ENCODE measurements around the gene B4GALT5.
A peak's percentile ranks its signal among the peaks of the same experiment; 100 is the strongest.
"Not testable (repeated sequence)": the region's sequence is repeated elsewhere in the genome, so short reads cannot be mapped to it uniquely, and the experiment has no call there.

B4GALT5 gene

GRCh38 chr20:49729780-49730179 is 16.1 kb upstream of the B4GALT5 start:
- DNase-seq: no peak

- no peak for DNase-seq
Observed at GRCh38 chr20:49727894-49728885, 14.5 kb upstream of the B4GALT5 start.

- no peak for DNase-seq
Observed at GRCh38 chr20:49727478-49727877, 13.8 kb upstream of the B4GALT5 start.

DNA sequence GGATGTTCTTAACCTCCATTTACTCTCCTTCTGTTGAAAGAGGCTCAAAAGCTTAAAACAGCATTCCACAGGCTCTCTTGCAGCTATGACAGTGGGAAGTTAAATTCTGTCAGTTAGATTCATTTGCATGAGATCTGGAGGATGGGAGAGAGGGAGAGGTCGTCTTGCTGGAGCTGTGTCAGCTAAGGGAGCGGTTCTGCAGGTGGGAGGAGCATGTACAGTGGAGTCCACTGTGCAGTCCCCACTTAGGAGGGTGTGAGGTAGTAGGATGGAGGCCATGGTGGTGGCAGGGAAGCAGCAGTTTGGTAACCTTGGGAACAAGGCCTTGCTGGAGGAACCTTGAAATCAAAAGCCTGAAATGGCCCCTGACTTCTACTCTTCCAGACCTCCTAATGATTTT is 12.0 kb upstream of the B4GALT5 start:
- DNase-seq: no peak

DNA sequence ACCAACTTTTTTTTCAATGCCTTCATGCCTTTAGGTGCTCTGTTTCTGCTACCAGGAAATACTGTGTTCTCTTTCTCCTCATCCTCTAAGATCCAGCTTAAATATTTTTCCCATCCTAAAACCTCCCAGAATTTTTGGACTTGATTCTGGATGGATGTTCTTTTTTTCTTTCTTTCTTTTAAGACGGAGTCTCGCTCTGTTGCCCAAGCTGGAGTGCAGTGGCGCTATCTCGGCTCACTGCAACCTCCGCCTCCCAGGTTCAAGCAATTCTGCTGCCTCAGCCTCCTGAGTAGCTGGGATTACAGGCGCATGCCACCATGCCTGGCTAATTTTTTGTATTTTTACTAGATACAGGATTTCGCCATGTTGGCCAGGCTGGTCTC is 11.5 kb upstream of the B4GALT5 start:
- DNase-seq: not testable (repeated sequence)

- no peak for DNase-seq
Observed at GRCh38 chr20:49724408-49725223, 10.9 kb upstream of the B4GALT5 start.

DNA sequence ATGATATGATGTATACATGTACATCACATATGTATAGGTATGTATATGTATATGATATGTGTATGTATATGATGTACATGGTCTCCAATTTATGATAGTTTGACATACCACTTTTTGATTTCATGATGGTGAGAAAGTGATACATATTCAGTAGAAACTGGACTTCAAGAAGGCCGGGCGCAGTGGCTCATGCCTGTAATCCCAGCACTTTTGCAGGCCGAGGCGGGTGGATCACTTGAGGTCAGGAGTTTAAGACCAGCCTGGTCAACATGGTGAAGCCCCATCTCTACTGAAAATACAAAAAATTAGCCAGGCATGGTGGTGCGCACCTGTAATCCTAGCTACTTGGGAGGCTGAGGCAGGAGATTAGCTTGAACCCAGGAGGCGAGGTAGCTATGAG is 10.1 kb upstream of the B4GALT5 start:
- not testable (repeated sequence) for DNase-seq

DNA sequence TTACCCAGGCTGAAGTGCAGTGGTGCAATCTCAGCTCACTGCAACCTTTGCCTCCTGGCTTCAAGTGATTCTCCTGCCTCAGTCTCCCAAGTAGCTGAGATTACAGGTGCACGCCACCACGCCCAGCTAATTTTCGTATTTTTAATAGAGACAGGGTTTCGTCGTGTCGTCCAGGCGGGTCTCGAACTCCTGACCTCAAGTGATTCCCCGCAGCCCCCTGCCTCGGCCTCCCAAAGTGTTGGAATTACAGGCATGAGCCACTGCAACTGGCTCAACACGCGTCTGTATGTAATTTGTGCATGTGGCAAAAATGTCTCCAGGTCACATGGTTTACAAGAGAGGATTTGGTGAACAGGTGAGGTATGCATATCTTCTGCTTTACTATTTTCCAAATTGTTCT is 7.6 kb upstream of the B4GALT5 start:
- not testable (repeated sequence) for DNase-seq

- DNase-seq: no peak
Observed at GRCh38 chr20:49715466-49715865, 1.8 kb upstream of the B4GALT5 start.

DNA sequence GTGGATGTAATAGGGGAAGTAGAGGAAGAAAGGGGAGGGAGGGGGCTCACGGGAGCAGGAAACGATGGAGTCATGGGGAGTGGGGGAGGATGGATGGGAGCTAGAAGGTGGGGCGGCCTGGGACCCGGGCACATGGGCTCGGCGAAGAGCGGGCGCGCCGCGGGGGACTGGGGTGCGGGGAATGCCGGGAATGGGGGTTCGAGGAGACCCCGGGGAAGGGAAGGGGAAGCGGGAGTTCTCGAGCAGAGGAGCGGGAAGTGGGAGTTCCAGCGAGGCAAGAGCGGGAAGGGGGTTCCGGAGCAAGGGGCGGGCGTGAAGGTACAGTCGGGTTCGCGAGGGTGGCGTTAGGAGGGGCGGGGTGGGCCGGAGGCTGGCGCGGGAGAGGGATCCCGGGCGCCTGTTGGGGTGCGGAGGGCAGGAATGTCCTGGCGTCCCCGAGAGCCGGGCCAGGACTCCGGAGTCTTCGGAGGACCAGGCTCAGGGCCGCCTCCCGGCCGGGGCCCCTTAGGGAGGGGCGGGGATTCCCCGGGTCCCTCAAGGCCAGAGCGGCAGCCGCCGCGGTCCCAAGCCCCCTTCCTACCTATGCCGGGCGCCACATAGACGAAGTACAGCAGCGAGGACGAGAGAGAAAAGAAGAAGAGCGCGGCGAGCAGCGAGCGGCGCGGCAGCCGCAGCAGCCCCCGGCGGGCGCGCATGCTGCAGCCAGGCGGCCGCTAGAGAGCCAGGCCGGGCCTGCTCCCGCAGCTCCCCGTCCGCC is 504 bp downstream of the B4GALT5 start:
- DNase-seq: peak; percentile 24

DNA sequence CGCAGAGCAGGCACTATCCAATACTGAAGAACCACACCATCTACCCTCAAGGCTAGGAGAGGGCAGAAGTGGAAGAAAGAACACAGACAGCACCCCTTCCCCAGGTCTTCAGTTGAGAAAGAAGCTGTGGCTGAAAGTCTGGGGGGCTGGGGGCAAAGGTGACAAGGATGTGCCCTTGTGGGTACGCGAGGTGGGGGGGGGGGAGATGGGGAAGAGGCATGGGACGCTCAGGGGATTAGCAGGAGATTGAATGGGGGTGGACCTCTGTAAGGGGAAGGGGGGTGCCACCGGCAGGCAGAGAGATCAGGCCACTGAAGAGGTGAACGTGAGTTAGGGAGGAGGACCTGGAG is 1.1 kb downstream of the B4GALT5 start:
- no peak for DNase-seq

- DNase-seq: no peak
Observed at GRCh38 chr20:49712118-49712517, 1.6 kb downstream of the B4GALT5 start.

GRCh38 chr20:49711667-49711987 is 2.1 kb downstream of the B4GALT5 start:
- no peak for DNase-seq

- DNase-seq: no peak
Observed at GRCh38 chr20:49710971-49711666, 2.6 kb downstream of the B4GALT5 start.

DNA sequence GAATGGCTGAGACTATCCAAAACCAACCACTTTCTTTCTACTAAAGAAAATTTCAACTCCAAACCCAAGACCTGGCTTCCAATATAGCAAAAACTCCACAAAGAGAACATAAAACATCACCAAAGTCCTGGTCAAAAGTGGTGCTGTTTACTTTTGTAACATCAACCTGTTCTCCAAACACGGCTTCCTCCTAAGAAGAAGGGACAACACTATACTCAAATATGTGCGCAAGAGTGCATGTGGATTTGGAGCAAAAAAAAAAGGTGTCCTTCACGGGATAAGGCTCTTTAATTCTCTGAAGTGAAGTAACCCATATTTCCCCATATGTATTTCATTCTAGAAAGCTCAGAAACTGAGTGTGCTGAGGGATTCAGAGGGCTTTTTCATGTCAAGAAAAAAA is 6.6 kb downstream of the B4GALT5 start:
- no peak for DNase-seq

DNA sequence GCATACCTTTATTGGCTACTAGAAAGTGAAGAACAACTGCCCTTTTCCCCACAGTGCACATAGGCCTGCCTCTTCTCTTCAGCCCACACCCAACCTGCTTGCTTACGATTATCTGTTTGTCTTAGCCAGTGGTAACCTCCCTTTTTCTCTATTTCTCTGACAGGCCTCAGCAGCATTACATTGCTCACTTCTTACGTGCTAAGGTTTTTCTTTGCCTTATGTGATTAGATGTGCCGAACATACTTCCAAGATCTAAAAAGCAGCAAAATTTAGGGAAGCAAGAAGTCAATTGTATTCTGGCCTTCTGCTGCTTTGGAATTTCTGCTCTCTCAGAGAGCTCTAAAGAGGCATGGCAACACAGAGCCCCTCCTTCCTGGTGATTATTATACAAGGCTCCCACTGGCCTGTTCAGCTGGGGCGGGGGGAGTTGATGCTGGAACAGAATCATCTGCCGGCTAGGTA is 7.0 kb downstream of the B4GALT5 start:
- no peak for DNase-seq

- DNase-seq: not testable (repeated sequence)
Observed at GRCh38 chr20:49705893-49706292, 7.8 kb downstream of the B4GALT5 start.

DNA sequence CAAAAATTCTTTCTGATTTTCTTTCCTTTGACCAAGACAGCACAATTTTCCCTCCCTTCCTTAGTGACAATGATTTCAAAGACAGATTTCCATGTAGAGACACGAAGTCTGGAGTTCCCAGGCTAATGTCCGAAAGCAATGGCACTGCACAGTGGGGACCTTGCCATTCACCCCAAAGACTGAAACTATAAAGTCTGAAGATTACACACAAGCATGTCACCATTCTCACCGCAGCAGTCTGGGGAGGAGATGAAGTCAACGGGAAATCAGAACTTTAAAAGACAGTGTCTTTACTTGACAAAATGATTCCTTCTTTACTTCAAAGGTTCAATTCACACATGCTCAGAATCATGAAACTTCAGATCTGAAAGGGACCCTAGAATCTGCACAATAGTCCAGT is 8.3 kb downstream of the B4GALT5 start:
- no peak for DNase-seq

GRCh38 chr20:49704932-49705336 is 8.7 kb downstream of the B4GALT5 start:
- DNase-seq: no peak

GRCh38 chr20:49701916-49702315 is 11.8 kb downstream of the B4GALT5 start:
- DNase-seq: no peak

DNA sequence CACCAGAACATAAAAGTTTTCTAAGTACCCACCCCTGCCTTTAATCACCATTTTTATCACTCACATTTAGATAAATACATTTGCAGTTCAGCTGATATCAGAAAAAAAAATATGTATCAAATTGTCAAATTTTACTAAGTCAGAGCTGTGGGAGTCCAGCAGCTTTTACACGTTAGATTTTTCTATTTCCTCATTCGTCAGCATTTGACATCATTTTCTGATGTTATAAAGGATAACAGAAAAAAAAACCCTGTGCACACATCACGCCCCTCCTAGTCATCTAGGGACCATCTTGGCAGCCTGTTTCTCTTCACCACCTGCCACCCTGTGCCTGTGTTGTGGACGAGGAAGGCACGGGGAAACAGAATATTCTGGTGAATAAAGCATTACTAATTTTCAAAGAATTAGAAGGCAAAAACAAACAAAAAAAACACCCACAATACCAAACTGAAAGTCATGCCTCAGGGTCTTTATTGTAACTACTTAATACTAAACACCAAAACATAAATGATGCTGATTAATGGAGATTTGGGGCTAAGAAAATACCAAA is 12.4 kb downstream of the B4GALT5 start:
- DNase-seq: peak; percentile 63

Data from NCI-H1694 treated with DMSO at 0.1 percent for 48 hours (cell line).